NCI-H128 (cell line): ENCODE data around the gene SPNS1.
"Not testable (repeated sequence)": the region's sequence is repeated elsewhere in the genome, so short reads cannot be mapped to it uniquely, and the experiment has no call there.

Source experiments
- DNase-seq: peaks from one replicate; lab custom pipeline; 2025; ENCODE audit not compliant: unreplicated experiment; lab: John Stamatoyannopoulos, UW

The SPNS1 gene

GRCh38 chr16:28974437-28975157 is at the start of gene SPNS1:
TSS of gene SPNS1 (plus strand) at chr16:28974778. CDS start at chr16:28975152, 374 bp downstream.
- DNase-seq: peak; percentile 68

- DNase-seq: peak; percentile 17
Measured at GRCh38 chr16:28925386-28926228, 49.0 kb upstream of the SPNS1 start.

GRCh38 chr16:28926284-28926683 is 48.3 kb upstream of the SPNS1 start:
- not testable (repeated sequence) for DNase-seq

GRCh38 chr16:28927815-28928214 is 46.8 kb upstream of the SPNS1 start:
- no peak for DNase-seq

DNA sequence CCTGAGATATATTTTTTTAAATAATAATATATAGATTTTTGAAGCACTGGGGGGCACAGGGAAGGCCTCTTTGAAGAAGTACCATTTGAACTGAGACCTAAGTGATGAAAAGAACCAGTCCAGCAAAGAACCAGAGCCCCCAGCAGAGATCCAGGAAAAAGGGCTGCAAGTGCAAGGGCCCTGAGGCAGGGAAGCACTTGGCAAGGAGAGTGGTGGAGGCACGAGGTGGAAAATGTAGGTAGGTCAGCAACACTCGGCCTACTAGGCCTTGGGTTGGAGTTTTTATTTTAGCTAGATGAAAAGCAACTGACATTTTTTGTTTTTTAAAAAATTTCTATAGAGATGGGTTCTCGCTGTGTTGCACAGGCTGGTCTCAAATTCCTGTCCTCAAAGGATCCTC is 44.4 kb upstream of the SPNS1 start:
- no peak for DNase-seq

DNA sequence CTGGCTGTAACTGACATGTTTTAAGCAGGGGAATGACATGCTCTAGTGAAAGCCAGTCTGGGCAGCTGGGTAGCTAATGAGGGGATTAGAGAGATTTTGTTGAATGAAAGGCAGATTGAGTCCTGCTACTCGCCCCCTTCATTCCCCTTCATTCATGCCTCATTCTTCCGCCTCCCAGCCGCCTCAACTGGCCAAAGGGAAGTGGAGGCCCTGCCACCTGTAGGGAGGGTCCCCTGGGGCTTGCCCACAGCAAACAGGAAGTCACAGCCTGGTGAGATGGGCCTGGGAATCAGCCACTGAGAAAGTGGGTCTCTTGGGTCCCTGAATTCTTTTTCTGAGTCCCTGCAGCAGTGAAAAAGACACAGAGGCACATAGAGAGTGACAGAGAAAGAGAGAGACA is 43.9 kb upstream of the SPNS1 start:
- DNase-seq: no peak

DNA sequence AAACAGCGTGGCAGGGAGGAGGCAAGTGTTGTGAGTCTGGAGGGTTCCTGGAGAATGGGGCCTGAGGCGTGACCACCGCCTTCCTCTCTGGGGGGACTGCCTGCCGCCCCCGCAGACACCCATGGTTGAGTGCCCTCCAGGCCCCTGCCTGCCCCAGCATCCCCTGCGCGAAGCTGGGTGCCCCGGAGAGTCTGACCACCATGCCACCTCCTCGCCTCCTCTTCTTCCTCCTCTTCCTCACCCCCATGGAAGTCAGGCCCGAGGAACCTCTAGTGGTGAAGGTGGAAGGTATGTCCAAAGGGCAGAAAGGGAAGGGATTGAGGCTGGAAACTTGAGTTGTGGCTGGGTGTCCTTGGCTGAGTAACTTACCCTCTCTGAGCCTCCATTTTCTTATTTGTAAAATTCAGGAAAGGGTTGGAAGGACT is 42.8 kb upstream of the SPNS1 start, which contains the start of gene CD19:
Gene CD19, plus strand, starts transcription at position 171 of the 425 bp plus-strand sequence. Its CDS starts 30 bp downstream, at position 201.
- no peak for DNase-seq

- no peak for DNase-seq
Measured at GRCh38 chr16:28932339-28933141, 42.0 kb upstream of the SPNS1 start.

DNA sequence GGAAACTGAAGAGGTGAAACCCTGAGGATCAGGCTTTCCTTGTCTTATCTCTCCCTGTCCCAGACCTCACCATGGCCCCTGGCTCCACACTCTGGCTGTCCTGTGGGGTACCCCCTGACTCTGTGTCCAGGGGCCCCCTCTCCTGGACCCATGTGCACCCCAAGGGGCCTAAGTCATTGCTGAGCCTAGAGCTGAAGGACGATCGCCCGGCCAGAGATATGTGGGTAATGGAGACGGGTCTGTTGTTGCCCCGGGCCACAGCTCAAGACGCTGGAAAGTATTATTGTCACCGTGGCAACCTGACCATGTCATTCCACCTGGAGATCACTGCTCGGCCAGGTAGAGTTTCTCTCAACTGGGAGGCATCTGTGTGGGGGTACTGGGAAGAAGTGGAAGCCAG is 41.4 kb upstream of the SPNS1 start:
- DNase-seq: no peak

GRCh38 chr16:28935346-28935745 is 39.2 kb upstream of the SPNS1 start:
- no peak for DNase-seq

DNA sequence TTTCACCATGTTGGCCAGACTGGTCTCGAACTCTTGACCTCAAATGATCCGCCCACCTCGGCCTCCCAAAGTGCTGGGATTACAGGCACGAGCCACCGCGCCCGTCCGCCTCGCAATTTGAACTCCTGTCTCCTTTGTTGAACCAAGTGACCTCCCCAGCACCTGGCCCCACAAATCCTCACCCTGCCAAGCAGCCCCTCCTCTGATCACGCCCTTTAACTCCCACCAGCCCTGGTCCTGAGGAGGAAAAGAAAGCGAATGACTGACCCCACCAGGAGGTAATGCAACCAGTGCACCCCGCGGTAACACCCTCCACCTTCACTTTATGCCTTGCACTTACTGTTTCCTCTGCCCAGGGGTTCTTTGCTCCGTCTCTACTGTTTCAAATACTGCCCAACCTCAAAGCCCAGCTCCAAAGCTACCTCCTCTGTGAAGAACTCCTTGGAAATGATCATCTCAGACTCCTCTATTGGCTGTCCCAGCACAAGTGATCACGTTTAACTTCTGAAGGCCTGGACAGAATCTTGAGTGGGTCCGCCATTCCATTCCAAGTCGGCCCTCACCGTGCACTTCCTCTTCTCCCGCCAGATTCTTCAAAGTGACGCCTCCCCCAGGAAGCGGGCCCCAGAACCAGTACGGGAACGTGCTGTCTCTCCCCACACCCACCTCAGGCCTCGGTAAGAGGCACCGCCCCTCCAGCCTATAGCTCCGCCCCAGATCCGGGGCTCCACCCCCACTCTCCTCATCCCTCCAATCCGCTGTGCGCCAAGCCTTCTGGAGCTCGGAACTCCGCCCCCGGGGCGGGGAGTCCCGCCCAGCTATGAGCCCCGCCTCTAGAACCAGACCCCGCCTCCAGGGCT is 38.4 kb upstream of the SPNS1 start:
- DNase-seq: no peak

DNA sequence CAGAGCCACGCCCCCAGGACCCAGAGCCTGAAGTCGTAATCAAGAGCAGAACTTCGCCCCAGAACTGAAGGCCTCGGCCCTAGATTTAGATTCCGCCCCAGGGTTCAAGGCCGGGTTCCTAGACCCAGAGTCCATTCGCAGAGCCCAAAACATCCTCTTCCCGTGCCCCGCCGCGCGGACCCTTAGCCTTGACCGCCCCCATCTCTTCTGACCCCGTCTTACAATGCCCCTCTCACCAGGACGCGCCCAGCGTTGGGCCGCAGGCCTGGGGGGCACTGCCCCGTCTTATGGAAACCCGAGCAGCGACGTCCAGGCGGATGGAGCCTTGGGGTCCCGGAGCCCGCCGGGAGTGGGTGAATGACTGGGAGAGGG is 37.8 kb upstream of the SPNS1 start:
- DNase-seq: no peak

DNA sequence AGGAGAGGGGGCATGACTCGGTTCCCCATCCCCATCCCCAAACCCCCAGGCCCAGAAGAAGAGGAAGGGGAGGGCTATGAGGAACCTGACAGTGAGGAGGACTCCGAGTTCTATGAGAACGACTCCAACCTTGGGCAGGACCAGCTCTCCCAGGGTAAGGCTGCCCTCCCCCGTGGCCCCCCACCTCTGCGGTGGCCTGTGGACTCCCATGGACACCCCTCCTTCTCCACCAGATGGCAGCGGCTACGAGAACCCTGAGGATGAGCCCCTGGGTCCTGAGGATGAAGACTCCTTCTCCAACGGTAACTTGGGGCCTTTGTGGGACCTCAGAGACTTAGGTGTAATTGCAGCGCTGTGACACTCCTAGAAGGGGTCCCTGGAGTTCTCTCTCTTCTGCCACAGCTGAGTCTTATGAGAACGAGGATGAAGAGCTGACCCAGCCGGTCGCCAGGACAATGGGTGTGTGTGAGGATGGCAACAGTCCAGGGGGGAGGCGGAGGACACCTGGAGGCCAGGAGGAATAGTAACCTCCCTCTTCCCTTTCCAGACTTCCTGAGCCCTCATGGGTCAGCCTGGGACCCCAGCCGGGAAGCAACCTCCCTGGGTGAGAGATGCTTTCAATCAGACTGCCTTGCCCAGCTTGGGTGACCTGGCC is 37.2 kb upstream of the SPNS1 start:
- no peak for DNase-seq

- DNase-seq: no peak
Measured at GRCh38 chr16:28938721-28939120, 35.9 kb upstream of the SPNS1 start.

DNA sequence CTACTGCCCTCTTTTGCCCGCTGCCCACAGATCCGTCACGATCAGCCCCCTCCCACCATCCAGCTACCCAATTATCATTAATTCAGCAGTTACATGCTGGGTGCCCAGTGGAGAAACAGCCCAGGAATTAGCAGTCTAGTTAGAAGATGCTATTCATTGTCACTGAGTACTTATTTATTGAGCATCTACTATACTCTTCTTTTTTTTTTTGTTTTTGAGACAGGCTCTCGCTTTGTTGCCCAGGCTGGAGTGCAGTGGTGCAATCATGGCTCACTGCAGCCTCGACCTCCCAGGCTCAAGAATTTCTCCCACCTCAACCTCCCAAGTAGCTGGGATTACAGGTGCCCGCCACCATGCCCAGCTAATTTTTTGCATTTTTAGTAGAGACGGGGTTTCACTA is 34.8 kb upstream of the SPNS1 start:
- not testable (repeated sequence) for DNase-seq

GRCh38 chr16:28943281-28943680 is 31.3 kb upstream of the SPNS1 start:
- no peak for DNase-seq

- DNase-seq: no peak
Measured at GRCh38 chr16:28946681-28947080, 27.9 kb upstream of the SPNS1 start.

DNA sequence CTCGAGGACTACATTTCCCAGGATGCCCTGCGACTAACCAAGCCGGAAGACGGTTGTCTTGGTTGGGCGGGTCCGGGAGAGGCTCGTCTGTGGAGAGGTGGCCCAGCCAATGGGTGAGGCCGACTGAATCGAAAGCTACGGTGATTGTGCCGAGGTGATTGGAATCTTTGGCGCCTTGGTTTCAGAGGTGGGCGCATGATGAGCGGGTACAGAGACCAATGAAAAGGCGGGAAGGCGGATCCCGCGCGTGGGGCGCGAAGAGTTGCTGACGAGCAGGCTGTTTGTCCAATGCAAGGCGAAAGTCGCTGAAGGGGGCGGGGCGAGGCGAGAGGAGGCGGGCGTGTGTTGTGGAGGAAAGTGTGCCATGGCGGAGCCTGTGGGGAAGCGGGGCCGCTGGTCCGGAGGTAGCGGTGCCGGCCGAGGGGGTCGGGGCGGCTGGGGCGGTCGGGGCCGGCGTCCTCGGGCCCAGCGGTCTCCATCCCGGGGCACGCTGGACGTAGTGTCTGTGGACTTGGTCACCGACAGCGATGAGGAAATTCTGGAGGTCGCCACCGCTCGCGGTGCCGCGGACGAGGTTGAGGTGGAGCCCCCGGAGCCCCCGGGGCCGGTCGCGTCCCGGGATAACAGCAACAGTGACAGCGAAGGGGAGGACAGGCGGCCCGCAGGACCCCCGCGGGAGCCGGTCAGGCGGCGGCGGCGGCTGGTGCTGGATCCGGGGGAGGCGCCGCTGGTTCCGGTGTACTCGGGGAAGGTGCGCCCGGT is 23.7 kb upstream of the SPNS1 start, which contains the start of gene NFATC2IP:
Gene NFATC2IP, plus strand, starts transcription at position 290 of the 762 bp plus-strand sequence. Its CDS starts 75 bp downstream, at position 365.
- peak; percentile 93 for DNase-seq

DNA sequence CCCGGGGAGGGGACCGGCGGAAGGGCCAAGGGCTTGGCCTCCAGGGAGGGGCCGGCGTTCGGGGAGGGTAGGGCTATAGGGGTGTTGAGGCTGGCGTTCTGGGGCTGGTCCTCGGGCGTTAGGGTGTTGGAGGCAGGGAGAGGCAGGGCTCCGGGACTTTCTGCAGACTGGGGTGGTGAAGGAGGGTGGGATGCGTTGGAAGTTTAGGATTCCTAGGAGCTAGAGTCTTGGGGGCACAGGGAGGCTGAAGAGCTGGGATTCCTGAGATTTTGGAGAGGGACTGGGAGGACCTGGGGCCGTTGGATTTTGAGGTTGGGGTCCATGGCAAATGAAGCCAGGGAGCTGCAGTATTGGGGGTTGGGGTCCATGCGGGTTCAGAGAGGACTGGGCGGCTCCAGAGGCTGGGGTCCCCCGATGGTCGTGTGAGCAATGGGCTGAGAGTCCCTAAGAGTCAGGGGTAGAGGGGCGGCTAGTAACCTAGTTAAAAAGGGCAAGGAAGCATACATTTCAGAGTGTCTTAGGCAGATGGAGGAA is 23.1 kb upstream of the SPNS1 start:
- no peak for DNase-seq
